Measurements from ENCODE around the gene PPP2R3B. TPM values are rescaled to one million over a fixed set of nuclear protein-coding genes. Genes with fewer than 3 reads are reported as not detected.
"Not testable (repeated sequence)": the region's sequence is repeated elsewhere in the genome, so short reads cannot be mapped to it uniquely, and the experiment has no call there.

PPP2R3B gene
- total RNA-seq, 4 donors from 2014 or later, result 4.0 to 65.2 (median 13.1) TPM

DNA sequence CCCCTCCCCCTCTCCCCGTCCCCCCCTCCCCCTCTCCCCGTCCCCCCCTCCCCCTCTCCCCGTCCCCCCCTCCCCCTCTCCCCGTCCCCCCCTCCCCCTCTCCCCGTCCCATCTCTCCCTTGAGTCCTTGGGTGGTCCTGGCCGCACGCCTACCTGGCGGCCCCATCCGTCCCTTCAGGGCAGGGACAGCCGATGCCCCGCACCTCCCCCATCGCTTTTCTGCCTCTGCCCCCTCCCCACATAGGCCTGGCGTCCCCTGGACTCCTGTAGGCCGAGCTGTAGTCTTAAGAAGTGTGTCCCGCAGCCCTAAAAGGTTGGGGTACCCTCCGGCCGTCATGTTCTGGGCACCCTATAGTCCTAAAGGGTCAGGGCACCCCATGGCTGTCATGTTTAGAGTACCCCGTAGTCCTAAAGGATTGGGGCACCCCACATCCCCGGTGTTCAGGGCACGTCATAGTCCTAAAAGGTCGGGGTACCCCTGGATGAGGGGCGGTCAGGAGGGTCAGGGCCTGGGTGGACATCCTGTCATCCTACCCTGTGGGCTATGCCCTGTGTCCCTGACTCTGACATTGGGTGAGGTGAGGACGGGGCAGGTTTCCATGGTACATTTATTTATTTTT, 57.3 kb downstream of the PPP2R3B start:
- Histone ChIP-seq H3K4me3 (no peak overlapping the region), H3K27ac (no peak overlapping the region), H3K36me3 (peaks cover 0 to 3% (median 0%) of the 10 kb centered on the region in 3 donors), H3K4me1 (peaks cover 0 to 10% (median 4%) of the 10 kb centered on the region in 4 donors), H3K27me3 (peaks cover 0 to 4% of the 10 kb centered on the region in 2 donors), H3K9me3 (no peaks in the 10 kb centered on the region)
- TF ChIP-seq, protein P1, sequence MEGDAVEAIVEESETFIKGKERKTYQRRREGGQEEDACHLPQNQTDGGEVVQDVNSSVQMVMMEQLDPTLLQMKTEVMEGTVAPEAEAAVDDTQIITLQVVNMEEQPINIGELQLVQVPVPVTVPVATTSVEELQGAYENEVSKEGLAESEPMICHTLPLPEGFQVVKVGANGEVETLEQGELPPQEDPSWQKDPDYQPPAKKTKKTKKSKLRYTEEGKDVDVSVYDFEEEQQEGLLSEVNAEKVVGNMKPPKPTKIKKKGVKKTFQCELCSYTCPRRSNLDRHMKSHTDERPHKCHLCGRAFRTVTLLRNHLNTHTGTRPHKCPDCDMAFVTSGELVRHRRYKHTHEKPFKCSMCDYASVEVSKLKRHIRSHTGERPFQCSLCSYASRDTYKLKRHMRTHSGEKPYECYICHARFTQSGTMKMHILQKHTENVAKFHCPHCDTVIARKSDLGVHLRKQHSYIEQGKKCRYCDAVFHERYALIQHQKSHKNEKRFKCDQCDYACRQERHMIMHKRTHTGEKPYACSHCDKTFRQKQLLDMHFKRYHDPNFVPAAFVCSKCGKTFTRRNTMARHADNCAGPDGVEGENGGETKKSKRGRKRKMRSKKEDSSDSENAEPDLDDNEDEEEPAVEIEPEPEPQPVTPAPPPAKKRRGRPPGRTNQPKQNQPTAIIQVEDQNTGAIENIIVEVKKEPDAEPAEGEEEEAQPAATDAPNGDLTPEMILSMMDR (IDR thresholded peaks at IDR 0.05), result no peak
- TF ChIP-seq POLR2A (IDR thresholded peaks at IDR 0.05), result no peak
- no peak for DNase-seq

DNA sequence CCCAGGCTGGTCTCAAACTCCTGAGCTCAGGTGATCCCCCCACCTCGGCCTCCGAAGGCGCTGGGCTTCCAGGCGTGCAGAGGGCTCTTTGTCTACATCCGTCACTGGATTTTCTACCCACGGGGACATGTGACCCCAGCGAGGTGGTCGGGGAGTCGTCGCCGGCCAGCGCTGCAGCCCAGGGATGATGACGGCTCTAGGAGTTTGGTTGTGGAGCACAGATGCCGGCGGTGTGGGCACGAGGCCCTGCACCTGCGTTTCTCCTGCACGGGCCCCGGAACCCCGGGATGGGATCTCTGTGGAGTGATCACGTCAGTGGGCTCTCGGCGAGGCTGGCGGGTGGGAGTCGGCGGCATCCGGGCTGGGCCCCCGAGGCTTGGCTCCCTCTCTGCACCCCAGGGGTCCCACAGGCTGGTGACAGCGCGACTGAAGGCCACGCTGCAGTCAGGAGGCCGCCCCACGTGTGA, 59.0 kb downstream of the PPP2R3B start:
- no peak for TF ChIP-seq POLR2A (IDR thresholded peaks at IDR 0.05)
- TF ChIP-seq, protein P1 (IDR thresholded peaks at IDR 0.05), result no peak

DNA sequence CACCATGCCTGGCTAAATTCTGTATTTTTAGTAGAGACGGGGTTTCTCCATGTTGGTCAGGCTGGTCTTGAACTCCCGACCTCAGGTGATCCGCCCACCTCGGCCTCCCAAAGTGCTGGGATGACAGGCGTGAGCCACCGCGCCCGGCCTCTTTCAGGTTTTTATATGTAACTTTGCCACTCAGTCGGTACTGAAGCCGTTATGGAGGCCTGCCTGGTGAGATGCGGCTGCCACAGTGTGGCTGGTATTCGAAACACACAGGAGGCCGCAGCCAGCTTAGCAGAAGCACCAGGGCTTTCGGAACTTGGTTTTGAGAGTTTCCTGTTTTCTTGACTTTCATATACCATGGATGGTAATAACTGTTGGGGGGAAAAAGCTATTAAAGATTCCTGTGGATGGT, 62.0 kb downstream of the PPP2R3B start:
- DNase-seq, result peak in 1 of 3 donors; percentile 33
- not testable (repeated sequence) for H3K27me3 ChIP-seq, H3K9me3 ChIP-seq, H3K4me3 ChIP-seq, H3K36me3 ChIP-seq, H3K27ac ChIP-seq
- peaks cover 0 to 14% (median 6%) of the 10 kb centered on the region in 4 donors for H3K4me1 ChIP-seq

More for the DNA sequence above, 59.0 kb downstream of the PPP2R3B start:
- no peaks in the 10 kb centered on the region for H3K9me3 ChIP-seq
- peaks cover 0 to 4% of the 10 kb centered on the region in 2 donors for H3K27me3 ChIP-seq
- no peak overlapping the region for H3K27ac ChIP-seq
- DNase-seq, result no peak
- no peak overlapping the region for H3K4me3 ChIP-seq
- H3K36me3 ChIP-seq, result no peaks in the 10 kb centered on the region
- H3K4me1 ChIP-seq, result peaks cover 0 to 10% (median 4%) of the 10 kb centered on the region in 4 donors

DNA sequence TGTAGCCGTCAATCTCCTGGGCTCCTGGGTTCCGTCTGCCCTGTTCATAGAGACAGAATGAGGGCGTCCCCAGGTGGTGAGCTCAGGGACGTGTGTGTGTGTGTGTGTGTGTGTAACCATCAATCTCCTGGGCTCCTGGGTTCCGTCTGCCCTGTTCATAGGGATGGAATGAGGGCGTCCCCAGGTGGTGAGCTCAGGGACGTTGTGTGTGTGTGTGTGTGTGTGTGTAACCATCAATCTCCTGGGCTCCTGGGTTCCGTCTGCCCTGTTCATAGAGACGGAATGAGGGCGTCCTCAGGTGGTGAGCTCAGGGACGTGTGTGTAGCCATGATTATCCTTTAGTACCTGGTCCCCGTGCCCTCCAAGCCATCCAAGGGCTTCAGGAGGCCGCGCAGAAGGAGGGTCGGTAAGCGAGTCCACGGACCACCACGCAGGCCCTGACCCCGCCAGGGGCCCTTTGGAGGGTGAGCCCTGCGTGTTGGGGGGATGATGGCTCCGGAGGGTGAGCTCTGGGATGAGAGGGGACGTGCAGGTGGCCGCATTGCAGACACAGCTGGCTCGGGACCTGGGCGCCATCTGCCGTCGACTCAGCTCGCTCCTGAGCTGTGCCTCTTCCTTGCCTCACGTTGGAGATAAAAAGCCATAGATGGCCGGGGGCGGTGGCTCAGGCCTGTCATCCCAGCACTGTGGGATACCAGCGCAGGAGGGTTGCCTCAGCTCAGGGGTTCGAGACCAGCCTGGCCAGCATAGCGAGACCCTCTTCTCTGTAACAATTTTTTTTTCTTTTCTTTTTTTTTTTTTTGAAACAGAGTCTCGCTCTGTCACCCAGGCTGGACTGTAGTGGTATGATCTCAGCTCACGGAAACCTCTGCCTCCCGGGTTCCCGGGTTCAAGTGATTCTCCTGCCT, 62.7 kb downstream of the PPP2R3B start:
- H3K4me3 ChIP-seq, result peak overlapping the region in 1 of 4 donors; percentile 24
- DNase-seq, result peak; percentile 51 to 79 (median 72)
- TF ChIP-seq, protein P1 (IDR thresholded peaks at IDR 0.05), result no peak
- no peak for TF ChIP-seq POLR2A (IDR thresholded peaks at IDR 0.05)
- H3K27ac ChIP-seq, result no peak overlapping the region
- peaks cover 0 to 15% (median 9%) of the 10 kb centered on the region in 4 donors for H3K4me1 ChIP-seq
- H3K36me3 ChIP-seq, result no peaks in the 10 kb centered on the region
- no peaks in the 10 kb centered on the region for H3K9me3 ChIP-seq
- no peaks in the 10 kb centered on the region for H3K27me3 ChIP-seq

DNA sequence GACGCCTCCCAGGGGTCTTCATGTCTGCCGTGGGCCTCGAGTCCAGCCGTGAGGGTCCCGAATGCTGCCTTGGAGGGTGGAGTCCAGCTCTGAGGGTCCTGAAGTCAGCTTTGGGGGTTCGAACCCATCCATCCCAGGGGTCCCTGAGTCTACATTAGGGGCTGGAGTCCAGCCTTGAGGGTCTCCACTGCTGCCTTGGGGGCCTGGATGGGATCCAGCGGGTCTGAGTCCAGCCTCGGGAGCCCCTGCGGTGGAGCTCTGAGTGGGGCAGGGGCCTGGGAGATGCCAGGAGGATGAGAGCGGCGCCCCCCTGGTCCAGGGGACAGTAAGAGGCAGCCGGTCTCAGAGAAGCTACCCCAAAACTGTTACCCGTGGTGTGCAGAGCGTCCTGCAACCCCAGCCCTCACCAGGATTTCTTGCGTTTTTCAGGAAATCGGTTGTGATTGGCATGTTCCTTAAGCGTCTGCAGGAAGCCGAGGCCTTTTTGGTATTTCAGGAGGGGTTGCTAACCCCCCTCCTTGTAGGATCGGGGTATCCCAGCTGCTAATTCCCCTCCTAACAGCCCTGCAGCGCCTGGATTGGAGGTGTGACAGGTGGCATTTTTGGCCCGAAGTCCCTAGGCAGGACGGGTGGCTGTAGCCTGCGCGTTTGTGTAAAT, 66.5 kb downstream of the PPP2R3B start:
- DNase-seq, result no peak
- H3K27ac ChIP-seq, result peak overlapping the region in 1 of 4 donors; percentile 93
- H3K9me3 ChIP-seq, result no peaks in the 10 kb centered on the region
- no peak for TF ChIP-seq POLR2A (IDR thresholded peaks at IDR 0.05)
- TF ChIP-seq, protein P1 (IDR thresholded peaks at IDR 0.05), result no peak
- peaks cover 0 to 10% (median 0%) of the 10 kb centered on the region in 3 donors for H3K36me3 ChIP-seq
- peaks cover 0 to 15% (median 9%) of the 10 kb centered on the region in 4 donors for H3K4me1 ChIP-seq
- H3K27me3 ChIP-seq, result no peaks in the 10 kb centered on the region
- H3K4me3 ChIP-seq, result peak overlapping the region; percentile 80 to 94 (median 89)

Data from Peyer's patch (tissue), 4 donors.